GM20431 (cell line): Measurements from ENCODE around the gene COL13A1.

ENCODE experiments used
- in situ Hi-C: fragments of 300-500 bp; cut with MseI, MboI; formaldehyde crosslinking; loops from one replicate; pipeline ENCODE4 v1.15.0; 2020; ENCODE audit warnings: low sequenced_read_pairs; ENCODE audit not compliant: unreplicated experiment

Gene COL13A1

GRCh38 chr10:69789164-69789576 lies 12.5 kb upstream of the COL13A1 start:
- in situ Hi-C loops: no loop called here

GRCh38 chr10:69791812-69792211 lies 9.9 kb upstream of the COL13A1 start:
- in situ Hi-C loops: no loop called here

- in situ Hi-C loops: no loop called here
Observed at GRCh38 chr10:69792341-69792740, 9.4 kb upstream of the COL13A1 start.

DNA sequence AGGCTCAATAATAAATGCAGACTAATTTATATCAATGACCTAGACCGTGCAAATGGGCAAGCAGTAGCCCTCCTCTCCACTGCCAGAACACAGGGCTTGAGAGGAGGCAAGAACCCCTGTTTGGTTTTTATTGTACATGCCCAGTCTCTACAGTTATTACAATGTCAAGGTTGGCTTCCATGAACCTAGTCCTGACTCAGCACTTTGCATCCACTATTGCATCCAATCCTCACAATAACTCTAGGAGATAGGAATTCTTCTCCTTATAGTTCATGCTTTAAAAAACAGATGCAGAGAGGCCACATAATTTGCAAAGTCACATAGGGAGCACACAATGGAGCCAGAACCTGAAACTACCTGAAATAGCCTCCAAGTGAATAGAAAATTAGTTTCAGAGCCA lies 7.0 kb upstream of the COL13A1 start:
- in situ Hi-C loops: no loop called here

DNA sequence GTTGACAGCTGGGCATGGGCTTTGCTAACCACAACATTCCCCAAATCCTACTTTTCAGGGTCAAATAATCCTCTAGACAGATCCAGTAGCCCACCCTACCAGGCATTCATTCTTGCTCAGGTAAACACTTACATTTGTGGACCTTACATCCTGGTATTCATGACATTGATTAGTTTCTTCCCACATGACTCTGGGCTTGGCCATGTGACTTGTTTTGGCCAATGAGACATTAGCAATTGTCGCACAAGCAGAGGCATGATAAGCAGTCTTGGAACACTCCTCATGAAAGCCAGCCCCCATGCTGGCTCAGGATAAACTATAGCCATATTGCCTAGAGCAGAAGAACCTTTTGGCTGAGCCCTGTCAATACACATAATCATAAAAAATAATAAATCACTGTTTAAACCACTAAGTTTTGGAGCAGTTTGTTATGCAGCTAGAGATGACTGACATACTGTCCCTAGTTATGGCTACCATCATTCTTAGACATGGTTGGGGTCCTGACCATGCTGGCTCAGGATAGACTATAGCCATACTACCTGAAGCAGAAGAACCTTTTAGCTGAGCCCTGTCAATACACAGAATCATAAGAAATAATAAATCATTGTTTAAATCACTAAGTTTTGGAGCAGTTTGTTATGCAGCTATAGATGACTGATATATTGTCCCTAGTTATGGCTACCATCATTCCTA lies 6.3 kb upstream of the COL13A1 start:
- in situ Hi-C loops: no loop called here

DNA sequence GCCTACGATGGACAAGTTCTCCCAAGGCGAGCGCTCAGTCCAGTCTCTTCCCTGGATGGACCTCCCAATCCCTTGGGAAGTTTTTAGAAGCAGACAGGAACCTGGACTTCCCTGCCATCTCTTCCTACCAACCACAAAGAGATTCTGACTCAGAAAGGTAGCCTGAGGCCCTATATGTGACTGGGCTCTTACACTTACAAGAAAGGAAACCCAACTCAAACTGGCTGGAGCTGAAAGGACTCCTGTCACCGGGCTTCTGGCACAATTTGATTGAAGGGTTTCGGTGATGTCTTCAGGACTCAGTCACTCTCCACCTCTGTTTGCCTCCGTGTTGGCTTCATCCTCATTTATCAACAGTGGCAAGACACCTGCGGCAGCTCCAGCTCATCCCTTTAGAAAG lies 3.7 kb upstream of the COL13A1 start:
- in situ Hi-C loops: no loop called here

DNA sequence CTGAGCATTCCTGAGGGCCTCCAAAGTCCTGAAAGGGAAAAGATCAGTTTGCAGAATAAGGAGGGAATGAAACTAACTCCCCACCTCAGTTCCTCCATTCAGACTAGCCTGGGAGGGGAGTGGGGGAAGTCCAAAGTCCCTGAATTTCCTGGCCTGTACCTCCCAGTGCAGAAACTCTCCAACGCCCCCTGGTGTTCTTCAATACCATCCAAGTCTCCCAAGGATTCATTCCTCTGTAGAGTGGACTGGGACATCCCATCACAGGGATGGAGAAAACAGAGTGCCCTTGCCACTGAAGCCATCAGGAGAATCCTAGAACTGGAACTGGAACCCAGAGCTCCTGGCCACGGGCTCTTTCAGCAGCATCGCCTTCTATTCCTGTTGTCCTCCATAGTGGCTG lies 1.6 kb upstream of the COL13A1 start:
- in situ Hi-C loops: no loop called here

DNA sequence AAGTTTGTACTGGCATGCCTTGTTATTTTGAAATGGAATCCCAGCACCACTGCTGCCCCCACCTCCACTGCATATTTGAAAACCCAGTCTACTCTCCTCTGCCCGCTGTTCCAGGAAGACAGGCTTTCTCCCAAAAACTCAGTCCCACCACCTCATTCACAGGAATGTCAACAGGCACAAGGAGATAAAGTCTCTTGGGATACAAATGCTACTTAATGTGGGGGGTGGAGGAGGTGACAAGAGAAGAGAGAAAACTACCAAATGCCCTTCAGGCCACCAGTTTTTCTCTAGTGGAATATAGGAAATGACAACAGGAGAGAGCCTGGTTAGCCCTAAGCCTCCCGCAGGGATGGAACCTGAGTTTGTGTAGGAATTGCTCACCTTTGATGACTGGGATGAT lies 1.0 kb upstream of the COL13A1 start:
- in situ Hi-C loops: no loop called here

DNA sequence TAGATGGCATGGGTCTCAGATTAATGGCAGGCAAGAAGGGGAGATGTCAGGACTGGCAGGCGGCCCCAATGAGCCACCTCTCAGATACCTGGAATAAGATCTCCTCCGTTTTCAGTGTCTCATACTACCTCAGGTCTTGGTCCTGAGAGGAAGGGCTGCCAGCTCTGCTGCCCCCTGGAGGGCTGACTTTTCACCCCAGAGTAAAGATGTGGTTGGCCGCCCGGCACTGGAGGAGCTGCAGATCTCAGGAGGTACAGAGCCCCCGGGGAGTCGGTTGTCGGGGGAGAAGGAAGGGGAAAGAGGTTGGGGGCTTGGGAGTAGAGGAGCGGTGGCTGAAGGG lies 642 bp upstream of the COL13A1 start:
- in situ Hi-C loops: no loop called here

DNA sequence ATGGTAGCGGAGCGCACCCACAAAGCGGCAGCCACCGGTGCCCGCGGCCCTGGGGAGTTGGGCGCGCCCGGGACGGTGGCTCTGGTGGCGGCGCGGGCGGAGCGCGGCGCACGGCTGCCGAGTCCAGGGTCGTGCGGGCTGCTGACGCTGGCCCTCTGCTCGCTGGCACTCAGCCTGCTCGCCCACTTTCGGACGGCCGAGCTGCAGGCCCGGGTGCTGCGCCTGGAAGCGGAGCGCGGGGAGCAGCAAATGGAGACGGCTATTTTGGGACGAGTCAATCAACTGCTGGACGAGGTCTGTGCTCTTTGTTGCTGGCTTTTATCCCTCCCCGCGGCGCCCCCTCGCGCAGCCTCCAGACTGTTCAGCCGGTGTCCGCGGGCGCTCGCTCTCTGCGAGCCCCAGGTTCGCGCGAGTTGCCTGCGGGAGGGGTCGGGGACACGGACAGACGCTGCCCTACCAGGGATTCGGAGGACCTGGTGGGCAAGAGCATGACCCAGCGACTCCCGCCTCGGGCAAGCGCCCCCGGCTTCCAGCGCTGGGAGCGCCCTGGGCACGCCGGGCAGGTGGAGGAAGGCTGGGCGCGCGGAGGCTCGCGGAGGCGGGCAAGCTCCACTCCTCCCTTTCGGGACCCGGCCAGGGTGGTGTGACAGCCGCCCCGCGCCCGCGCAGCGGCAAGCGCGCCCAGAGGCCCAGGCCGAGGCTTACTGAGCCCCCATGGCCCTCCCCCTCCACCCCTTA lies 887 bp downstream of the COL13A1 start:
- in situ Hi-C loops: no loop called here

DNA sequence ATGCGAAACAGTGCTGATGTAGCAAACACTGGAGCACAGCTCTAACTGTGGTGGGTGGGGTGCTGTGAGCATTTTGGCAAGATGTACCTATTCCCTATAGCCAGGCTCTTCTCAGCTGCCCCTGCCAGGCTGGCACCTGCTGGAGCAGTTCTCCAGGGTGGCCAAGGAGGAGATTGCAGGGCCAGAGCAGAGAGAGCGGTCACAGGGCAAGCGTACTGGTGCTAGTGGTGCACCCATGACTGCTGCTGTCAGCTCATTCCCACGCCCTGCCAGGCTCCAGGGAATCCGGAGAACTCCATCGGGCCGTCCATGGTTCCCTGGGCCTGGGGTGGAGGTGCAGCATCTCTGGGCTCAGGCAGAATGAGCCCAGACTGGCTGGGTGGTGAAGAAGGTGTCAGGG lies 2.1 kb downstream of the COL13A1 start:
- in situ Hi-C loops: no loop called here

- in situ Hi-C loops: no loop called here
Observed at GRCh38 chr10:69804775-69805174, 3.1 kb downstream of the COL13A1 start.

GRCh38 chr10:69807122-69807521 lies 5.4 kb downstream of the COL13A1 start:
- in situ Hi-C loops: no loop called here

DNA sequence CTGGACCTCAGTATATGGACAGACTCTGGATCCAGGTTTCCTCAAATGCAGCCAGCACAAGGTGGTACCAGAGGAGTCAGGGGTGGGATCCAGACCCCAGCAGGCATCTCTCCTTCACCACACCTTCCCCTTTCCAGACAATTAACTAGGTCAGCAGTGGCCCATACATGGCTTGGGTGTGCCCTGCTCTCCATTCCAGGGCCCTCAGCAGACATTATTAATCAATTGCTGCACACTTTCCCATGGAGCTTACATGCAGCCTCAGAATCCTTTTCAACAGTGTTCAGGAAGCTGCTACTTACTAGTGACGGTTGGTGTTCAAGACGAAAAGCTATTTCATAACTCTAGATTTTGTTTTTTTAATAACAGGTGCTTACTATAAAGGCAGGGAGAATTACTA lies 6.0 kb downstream of the COL13A1 start:
- in situ Hi-C loops: no loop called here

DNA sequence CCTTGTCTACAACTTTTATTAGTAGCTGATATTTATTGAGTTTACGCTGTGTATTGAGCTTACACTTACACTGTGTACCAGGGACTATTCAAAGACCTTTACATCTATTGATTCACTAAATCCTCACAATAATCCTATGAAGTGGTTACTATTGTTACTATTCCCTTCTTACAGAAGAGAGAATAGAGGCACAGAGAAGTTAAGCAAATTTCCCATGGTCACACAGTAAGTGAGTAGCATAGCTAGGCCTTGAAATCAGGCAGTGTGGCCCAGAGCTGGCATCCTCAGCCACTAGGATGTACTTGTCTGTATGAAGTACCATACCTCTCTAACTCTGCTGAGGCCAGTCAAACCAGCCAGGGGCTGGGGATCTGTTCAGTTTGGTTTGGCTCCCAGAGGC lies 7.6 kb downstream of the COL13A1 start:
- in situ Hi-C loops: no loop called here

DNA sequence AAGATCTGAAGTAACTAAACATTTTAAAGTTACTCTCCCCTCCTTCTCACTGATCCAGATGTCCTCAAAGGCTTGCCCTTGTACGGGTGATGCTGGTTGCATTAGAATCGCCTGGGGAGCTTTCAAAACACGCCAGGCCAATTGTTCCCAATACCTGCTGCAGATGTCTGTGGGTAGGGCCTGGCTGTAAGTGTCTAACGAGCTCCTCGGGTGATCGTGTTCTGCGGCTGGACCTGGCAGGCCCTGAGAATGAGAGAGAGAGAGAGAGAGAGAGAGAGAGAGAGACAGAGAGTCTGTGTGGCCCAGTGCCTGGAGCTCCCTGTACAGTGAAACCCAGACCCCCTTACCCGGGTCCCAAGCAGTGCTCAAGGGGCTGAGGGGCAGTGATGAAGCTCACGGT lies 8.4 kb downstream of the COL13A1 start:
- in situ Hi-C loops: no loop called here

- in situ Hi-C loops: no loop called here
Observed at GRCh38 chr10:69810675-69811397, 9.1 kb downstream of the COL13A1 start.

GRCh38 chr10:69813632-69814031 lies 11.9 kb downstream of the COL13A1 start:
- in situ Hi-C loops: no loop called here

DNA sequence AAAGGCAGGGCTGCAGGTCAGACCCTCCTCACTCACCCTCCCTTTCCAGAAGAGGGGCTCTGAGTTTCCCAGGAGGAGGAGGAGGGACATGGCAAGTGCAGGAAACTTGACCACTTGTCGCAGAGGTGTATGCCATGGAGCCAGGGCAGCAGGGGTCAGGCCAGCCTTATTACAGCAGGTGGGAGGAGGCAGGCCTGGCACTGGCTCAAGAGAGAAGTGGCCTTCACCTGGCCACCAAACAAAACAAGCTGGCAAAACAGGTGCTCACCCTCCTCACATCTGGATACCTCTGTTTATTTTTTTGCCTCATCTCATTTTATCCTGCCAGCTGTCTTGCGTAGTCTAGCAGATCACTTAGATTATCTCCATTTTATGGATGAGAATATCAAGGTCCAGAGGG lies 12.5 kb downstream of the COL13A1 start:
- in situ Hi-C loops: no loop called here

GRCh38 chr10:69815104-69815503 lies 13.4 kb downstream of the COL13A1 start:
- in situ Hi-C loops: no loop called here

- in situ Hi-C loops: no loop called here
Observed at GRCh38 chr10:69816521-69816920, 14.8 kb downstream of the COL13A1 start.
